NCI-H226 (cell line): Measurements from ENCODE around the gene RNF169.

Experiments used
- DNase-seq: peaks from one replicate; pipeline ENCODE4 v3.0.0-alpha.2; 2015

Gene RNF169

DNA sequence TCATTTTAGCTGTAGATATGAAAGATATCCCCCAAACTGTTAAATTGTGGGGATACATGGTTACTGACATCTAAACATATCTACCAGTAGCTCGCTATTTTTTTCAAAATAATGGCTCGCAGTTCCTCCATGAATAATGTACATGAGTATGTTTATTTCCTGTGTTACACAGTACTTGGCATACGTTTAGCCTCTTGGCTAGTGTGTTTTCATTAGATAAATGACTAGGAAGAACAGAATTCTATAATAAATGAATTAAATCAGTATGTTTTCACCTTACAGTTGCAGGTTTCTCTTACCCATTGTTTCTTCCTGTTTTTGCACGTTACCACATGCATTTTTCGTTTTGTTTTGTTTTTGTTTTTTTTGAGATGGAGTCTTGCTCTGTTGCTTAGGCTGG, 21.8 kb downstream of the RNF169 start:
- no peak for DNase-seq

DNA sequence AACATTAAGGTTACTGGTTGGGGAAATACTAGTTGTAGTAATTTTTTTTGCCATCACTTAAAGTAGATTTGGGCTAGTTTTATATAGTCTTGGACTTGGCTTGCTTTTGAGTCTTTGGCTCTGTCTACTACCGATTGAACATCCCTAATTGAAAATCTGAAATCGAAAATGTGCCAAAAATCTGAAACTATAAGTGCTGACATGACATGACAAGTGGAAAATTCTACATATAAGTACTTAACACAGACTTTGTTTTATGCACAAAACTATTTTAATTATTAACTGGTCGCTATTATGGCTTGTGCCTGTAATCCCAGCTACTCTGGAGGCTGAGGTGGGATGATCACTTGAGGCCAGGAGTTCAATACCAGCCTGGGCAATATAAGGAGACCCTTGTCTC, 22.5 kb downstream of the RNF169 start:
- no peak for DNase-seq

DNA sequence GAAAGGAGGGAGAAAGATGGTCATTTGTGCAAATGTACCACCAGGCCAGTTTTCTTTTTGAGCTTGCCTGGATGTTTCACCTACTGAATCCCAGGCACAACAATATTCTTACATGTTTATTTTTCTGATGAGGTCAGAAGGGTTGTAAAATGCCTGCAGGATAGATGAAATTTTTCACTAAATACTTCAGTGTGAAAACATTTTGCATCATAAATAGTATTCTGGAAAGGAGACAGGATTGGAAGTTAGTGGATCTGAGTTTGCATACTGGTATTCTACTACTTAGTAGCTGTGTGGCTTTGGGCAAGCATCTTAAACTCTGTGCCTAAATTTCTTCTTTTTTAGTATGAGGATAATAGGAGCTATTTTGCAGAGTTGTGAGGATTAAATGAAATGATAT, 24.8 kb downstream of the RNF169 start:
- no peak for DNase-seq

DNA sequence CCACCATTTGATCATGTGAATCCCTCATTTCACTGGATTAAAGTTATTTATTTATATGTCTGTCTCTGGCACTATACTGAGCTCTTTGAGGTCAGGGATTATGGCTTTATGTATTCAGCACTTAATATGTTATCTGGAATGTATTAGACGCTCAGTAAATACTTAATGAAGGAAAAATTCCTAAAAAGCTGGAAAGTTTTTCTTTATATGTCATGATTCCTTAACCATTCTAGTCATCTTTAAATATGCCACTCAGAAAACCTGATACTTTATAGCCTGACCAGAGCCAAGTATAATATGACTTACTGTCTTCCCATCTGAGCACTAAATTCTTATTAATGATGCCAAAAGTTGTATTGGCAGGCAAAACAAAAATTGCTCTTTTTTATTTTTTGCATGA, 27.1 kb downstream of the RNF169 start:
- DNase-seq: no peak

DNA sequence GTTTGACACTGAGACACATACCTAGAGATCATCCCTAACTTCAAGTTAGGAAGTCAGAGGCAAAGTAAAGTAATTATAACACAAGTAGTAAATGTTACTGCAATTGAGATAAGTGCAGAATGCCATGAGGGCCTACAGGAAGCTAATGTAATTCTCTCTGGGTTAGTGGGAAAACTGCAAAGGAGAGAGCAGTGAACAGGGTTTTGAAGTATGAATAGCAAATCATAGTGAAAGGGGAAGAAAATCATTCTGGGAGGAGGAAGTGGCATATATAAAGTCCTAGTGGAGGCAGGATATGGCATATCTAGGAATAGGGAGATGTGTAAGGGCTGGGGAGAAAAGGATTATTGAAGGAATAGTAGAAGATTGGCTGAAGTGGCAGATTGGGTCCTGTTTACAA, 27.9 kb downstream of the RNF169 start:
- DNase-seq: no peak

DNA sequence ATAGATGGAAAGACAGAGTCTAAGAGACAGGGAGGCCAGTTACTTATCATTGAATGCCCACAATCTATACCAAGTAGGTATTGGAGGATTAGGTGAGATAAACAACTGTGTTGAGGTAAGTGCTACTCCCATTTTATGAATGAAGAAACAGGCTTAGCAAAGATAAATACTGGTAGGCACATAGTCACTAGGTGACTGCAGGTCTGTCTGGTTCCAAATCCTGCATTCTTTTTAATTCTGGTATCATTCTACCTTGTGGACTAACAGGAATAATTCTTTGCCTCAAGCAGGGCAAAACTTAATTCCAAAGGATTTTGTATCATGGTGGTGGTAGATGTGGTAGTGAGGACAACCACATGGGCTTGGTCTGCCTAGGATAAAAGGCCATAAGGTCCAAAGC, 28.4 kb downstream of the RNF169 start:
- DNase-seq: no peak

DNA sequence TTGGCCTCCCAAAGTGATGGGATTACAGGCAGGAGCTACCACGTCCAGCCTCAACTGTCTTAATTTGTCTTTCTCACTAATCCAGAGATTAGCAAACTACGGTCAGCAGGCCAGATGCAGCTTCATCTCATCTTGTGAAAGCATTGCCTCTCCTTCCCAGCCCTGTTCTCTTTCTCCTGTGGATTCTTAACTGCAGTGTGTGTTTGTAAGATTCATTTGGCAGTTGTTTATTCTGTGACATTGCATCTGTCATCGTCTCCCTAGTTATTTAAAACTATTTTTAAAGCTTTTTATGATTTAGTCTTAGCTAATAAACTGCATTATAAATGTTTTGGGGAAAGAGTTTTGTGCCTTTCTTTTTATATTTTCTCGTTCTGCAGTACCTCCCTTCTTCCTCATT, 29.2 kb downstream of the RNF169 start:
- no peak for DNase-seq

DNA sequence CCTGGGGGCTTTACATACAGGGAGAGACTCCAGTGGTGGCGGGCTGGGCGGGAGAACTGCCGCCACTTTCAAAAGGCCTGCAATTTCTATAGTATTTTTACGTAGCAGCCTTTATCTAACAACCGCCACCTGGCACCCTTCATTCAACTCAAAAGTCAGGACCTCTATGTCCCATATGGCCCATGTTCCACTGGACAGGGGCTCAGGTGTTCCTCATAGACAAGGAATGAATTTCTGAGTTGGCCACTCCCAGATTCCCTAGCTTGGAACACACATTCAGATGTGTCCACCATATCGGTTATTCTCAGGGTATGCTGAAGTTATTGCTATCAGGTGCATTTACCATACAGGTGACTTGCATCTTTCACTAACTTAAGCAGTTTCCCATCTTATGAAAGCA, 29.9 kb downstream of the RNF169 start:
- no peak for DNase-seq

DNA sequence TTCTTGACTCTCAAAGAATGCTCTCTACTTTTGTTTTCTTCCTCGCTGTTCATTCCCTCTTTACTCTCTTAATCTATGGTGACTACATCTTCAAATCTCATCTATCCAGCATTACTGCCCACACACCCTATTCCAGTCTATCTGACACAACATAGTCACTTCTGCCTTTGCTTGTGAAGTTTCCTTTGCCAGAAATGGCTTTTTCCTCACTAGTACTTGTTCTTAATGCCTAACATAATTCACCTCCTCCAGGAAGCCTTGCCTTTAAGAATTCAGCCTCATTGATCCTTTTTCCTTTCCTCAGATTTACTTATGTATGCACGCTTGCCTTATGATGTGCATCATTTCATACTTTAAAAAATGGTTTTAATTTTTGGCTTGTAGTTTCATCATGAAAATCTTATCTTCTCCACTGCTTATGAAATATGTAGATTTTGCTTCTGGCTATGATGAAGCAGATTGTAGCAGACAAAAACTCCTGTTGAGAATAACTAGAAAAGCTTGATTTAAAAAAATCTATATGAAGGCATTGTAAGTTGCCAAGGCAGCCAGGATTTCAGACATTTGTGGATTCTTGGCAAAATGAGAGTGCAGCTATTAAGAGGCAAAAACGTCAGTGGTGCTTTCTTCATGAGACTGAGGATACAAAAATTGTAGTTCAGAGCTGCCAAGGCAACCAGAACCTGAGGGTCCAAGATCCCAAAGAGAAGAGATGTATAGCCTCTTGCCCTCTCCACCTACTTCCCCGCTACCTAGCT, 31.8 kb downstream of the RNF169 start:
- no peak for DNase-seq

DNA sequence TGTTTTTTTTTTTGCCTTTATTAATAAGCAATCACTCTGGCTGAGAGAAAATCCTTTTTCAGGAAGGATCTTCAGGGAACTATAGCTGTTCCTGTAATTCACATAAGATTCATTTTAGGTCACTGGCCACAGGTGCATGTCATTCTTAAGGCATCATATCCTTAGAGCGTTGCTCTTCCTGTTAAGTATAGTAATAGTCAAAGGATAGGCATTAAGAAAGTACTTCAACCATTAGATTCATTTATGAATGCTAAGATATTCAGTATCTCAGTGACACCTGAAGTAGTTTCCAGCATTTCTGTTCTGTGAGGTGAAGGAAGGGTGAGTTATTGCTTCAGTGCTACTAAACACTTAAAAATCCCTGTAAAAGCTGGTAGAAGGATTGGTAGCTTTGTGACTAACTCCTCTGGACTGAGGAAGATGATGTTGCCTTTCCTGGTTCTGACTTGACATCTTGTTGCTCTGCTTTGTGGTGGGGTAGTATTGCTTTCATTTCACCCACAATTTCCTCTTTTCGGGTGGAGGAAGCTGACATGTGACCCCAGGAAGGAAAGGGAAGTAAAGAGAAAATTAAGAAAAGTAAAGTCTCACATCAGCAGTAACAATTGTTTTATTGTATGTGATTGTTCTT, 34.7 kb downstream of the RNF169 start:
- DNase-seq: peak; percentile 72

DNA sequence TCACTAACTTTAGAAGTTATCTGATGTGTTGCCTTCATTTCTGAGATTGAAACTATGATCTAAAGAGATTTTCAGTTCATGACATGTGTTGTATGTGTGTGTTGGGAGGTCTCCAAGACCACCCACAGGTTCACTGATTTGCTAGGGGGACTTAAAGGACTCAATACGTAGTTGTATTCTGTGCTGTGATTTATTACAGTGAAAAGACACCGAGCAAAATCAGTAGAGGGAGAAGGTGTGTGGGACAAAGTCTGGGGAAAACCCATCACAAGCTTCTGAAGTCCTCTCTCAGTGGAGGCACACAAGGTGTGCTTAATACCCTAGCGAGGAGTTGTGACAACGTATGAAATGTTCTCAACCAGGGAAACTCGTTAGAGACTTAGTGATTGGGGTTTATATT, 35.6 kb downstream of the RNF169 start:
- no peak for DNase-seq

DNA sequence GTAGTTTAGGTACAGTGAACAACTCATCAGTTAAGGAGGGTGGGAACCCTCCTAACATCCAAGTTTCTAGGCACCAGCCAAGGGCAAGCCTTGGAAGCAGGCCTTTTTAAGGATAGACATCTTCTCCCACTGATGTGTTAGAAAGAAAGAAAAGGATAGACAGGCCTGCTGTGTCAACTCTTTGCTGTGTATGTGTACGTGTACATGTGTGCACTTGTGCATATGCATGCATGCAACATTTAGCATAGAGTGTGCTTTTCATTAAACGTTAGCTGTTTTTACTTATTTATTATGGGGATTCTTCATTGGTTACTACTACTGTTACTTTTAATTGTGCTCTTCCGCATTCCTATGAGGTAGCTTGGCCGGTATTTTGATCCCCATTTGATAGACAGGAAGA, 36.1 kb downstream of the RNF169 start:
- no peak for DNase-seq

DNA sequence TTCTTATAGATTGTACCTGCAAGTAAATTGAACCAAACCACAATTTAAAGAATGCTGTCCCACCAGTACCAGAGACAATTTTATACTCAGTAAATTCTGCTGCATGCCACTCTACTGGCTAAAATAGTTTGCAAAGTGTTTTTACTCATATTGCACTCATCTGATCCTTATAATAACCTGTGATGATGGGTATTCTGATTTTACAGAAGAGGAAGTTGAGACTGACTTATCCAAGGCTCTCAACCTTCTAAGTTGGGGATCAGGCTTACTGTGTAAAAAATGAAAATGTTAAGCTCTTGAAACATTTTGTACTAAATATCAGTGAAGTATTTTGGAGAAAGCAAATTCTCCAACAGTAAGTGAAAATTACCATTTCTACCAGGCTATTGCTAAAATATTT, 37.9 kb downstream of the RNF169 start:
- no peak for DNase-seq

DNA sequence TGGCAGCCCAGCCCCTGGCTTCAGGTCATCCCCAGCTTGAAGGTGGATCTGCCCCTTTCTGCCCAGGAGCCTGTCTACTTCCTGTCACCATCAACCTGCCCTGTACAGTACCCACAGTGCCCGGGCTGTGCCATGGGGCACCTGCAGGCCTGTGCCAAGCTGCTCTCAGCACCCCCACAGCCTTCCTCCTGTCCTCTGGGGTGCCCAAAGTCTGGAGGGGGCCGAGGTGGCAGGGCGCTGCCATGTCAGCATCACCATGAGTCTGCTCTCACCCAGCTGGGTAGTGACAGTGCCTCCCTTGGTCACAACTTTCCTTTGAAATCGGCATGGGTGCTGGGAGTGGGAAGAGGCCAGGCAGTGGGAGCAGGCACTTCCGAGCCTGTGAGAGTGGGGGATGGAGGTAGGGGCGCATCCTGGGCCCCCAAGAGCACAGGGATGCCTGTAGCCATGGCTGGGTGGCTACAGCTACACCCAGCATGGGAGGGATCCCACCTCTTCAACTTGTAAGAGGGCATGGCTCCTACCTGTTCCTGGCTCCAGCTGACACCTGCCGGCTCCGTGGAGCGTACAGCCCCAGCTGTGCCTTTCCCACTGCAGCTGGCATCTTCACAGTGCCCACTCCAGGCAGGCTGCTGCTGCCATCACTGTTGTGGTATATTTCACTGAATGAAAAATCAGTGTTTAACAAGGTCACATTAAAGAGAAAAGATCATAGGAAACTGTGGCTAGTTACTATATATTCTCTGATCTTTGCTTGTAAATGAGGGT, 42.9 kb downstream of the RNF169 start:
- DNase-seq: no peak

DNA sequence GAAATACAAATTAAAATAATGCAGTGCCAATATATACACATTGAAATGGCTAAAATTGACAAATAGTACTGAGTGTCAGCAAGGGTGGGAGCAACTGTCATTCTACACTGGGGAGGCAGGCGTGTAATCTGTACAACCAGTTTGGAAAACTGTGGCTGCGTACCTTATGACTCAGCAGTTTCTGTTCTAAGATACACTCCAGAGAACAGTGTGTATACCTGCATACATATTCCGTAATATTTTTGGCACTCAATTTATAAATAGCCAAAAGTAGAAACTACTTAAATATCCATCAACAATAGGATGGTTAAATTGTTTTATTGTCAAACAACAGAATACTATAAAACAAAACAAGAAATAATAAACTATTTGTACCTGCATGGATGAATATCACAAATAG, 57.6 kb downstream of the RNF169 start:
- no peak for DNase-seq

DNA sequence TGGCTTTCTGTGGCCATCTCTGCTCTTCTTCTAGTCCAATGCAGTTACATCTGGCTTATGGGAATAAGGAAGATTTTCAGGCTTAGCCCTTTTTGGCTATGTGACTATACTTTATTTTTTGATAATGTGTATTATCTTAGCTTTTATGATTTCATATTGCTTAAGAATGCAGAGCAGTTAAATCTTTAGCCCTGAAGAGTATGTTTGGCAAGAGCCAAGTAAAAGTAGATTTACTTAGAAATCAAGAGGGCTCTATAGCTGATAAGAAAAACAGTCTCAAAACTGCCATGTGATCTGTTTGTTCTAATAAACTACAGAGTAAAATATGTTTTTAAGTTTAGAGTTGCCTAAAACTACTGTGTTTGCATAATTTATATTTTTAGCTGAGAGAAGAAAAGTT, 61.2 kb downstream of the RNF169 start:
- no peak for DNase-seq

DNA sequence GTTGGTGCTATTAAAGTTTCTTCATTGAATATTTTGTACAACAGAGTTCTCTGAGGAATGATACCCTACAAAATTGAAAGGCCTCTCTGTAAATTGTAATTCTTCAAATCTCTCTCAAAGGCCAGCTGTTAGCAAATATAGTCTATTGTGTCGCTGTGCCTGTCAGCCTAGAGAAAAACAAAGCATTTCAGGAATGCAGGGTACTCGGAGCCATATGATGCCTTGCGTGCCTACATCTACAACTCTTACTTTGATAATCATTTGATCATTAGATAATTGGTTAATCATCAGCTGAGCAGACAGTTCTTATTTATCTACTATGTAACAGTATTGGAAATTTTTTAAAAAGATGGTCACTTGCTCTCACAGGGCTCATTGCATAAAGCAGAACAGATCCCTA, 67.3 kb downstream of the RNF169 start:
- DNase-seq: no peak

DNA sequence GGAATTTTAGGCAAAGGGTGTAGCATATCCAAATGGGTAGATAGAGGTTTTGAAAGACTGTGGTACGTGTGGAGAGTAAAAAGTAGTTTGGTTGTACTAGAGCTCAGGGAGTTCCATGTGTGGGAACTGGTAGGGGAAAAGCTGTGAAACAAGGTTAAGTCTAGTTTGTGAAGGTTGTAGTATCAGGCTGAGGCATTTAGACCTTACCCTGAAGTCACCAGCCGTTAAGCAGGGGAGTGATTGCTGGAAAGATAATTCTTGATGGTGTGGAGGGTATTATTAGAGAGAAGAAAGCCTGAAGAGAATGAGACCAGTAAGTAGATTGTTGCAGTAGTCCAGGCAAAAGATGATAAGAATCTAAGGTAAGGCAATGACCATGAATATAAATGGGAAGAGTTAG, 68.0 kb downstream of the RNF169 start:
- DNase-seq: no peak

DNA sequence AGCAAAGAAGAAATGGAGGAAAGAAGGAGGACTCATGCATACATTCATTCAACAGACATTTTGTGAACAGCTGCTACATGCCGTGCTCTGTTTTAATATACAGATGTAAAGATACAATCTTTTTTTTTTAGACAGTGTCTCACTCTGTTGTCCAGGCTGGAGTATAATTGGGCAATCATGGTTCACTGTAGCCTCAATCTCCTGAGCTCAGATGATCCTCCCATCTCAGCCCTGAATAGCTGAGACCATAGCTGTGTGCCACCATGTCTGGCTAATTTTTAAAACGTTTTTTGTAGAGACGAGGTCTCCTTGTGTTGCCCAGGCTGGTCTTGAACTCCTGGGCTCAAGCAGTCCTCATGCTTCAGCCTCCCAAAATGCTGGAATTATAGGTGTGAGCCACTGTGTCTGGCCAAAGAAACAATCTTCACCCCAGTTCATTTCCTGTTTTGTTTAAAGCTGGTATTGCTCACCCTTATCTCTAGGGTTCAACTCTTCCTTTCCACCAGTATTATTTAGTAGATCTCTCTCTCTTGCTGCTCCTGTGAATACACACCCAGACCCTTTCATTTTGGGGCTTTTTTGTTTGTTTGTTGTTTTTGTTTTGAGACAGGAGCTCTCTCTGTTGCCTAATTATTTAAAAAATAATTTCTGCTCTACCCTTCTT, 69.8 kb downstream of the RNF169 start:
- DNase-seq: peak; percentile 58

DNA sequence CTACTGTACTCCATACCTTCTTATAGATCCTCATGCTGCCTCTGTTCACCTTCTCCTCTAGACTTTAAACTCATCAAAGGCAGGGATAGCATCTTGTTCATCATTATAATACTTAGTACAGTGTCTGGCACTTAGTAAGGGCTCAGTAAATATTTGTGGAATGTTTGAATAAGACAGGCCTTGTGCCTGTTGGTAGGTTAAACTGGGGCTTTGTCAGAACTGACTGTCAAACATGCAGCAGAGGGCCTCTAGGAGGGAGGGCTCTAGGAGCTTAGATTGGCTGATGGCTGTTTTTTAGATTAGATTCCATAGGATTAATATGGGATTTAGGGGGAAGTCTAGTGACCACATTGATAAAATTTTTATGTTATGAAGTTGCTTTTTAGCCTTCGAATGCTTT, 70.8 kb downstream of the RNF169 start:
- peak; percentile 23 for DNase-seq

DNA sequence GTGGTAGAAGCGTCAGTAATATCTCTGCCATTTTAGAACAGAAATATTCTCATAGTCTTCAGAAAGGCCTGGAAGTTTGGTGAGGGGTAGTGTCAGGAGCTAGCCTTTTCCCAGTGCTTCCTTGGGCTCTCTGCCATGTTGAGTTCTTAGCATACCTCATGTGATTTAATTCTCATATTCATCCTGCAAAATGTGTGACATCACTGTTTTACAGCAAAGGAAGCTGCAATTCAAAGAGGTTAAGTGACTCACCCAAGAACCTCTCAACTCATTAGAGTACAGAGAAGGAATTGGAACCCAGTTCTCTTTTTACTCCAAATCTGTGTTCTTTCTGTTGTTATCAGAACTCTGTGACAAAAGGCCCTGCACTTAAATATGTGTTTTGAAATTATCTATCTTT, 72.1 kb downstream of the RNF169 start:
- DNase-seq: peak; percentile 96

DNA sequence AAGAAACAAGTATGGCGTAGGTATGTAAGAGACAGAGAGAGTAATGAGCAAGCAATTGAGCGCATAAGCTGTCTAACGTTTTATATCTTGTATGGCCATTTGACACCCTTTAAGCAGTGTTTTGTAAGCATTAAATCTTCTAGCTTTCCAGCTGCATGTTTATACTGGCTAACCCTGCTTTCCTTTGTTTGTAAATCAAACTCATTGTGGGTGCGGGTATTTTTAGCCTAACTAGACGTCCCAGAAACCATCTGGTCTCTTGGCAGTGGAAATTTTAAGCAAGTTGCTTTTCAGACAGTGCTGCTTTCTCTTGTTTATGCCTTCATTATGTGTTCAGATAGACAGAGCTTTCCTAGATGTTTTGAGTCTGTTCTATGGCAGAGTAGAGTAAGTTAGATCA, 73.5 kb downstream of the RNF169 start:
- DNase-seq: no peak

DNA sequence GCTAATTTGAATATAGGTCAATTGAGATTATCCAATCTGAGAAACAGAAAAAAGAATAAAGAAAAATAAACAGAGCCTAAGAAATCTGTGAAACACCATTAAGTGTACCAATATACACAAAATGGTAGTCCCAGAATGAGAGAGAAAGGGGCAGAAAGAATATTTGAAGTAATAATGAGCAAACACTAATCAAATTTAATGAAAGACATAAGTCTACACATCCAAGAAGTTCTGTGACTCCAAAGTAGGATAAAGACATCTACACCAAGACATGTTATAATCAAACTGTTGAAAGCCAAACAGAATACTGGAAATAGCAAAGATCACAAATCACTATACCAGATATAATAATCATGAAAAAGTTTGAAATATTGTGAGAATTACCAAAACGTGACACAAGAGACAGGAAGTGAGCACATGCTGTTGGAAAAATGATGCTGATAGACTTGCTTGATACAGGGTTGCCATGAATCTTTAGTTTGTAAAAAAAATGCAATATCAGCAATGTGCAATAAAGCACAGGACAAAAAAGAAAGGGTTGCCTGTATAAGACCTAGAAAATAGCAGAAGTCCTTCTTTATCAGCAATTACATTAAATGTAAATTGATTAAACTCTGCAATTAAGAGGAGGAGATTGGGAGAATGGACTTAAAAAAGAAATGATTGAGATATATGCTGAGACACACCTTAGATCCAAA, 75.8 kb downstream of the RNF169 start:
- DNase-seq: no peak
